GM19351 (cell line): Measurements from ENCODE around the gene IFITM2.
"Not testable (repeated sequence)": the region's sequence is repeated elsewhere in the genome, so short reads cannot be mapped to it uniquely, and the experiment has no call there.

Experiments
- ATAC-seq: cut with Tn5 transposase; IDR thresholded peaks from one replicate; pipeline ENCODE4 v1.9.1; 2021; ENCODE audit warnings: mild to moderate bottlenecking, moderate library complexity; ENCODE audit not compliant: unreplicated experiment

The IFITM2 gene

DNA sequence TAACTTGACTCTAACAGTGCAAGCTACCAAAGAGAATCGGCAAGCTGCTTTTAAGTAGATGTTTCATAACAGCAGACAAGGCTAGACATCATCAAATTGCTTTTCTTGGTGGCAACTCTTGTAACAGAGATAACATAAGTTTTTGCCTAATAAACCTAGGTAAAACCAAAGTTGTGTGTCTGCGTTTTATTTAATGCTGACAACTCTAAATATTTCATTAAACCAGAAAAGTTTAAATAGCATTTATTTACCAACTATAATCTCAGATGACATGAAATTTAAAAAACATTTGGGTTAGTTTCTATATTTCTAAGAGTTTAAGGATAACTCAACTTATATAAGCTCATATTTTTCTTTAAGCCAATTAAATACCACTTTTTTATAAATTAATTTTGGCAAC lies 32.3 kb downstream of the IFITM2 start:
- ATAC-seq: no peak

DNA sequence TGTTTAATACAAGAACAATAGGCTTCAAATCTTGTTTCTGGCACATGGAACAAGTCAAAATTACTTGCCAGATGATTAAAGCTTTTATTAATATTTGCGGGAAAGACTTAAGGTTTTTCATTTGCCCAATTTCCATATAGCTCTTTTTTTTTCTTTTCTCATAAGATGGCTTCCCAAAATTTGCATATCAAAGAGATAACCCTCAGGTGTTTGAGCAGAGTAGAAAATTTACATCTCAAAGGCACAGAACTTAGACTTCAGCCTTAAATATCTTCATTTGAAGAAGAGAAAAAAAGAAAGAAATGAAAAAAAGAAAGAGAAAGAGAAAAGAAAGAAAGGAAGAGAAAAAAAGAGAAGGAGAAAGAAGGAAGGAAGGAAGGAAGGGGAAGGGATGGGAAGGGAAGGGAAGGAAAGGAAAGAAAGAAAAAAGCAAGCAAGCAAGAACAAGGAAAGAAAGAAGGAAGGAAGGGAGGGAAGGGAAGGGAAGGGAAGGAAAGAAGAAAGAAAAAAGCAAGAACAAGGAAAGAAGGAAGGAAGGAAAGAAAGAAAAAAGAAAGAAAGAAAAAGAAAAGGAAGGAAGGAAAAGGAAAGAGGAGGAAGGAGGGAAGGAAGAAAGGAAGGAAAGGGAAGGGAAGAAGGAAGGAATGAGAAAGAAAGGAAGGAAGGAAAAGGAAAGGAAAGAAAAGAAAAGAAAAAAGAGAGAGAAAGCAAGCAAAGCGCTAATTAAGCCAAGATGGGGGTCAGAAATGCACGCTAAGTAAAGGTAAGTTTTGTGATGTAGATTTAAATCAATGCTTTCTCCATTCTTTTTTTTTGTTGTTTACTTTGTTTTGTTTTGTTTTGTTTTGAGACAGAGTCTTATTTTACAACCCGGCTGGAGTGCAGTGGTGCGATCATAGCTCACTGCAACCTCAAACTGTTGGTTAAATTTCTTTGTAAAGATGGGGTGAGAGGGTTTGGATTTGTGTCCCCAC lies 33.2 kb downstream of the IFITM2 start:
- ATAC-seq: no peak

- no peak for ATAC-seq
Measured at GRCh38 chr11:342328-342727, 34.7 kb downstream of the IFITM2 start.

- no peak for ATAC-seq
Measured at GRCh38 chr11:344836-345578, 37.4 kb downstream of the IFITM2 start.

- no peak for ATAC-seq
Measured at GRCh38 chr11:346529-346928, 38.9 kb downstream of the IFITM2 start.

GRCh38 chr11:349270-349954 lies 41.8 kb downstream of the IFITM2 start:
- ATAC-seq: not testable (repeated sequence)

GRCh38 chr11:350033-350722 lies 42.6 kb downstream of the IFITM2 start:
- not testable (repeated sequence) for ATAC-seq

GRCh38 chr11:350723-351255 lies 43.2 kb downstream of the IFITM2 start:
- ATAC-seq: no peak

GRCh38 chr11:351411-351810 lies 43.8 kb downstream of the IFITM2 start:
- no peak for ATAC-seq

- no peak for ATAC-seq
Measured at GRCh38 chr11:352456-353031, 44.9 kb downstream of the IFITM2 start.

DNA sequence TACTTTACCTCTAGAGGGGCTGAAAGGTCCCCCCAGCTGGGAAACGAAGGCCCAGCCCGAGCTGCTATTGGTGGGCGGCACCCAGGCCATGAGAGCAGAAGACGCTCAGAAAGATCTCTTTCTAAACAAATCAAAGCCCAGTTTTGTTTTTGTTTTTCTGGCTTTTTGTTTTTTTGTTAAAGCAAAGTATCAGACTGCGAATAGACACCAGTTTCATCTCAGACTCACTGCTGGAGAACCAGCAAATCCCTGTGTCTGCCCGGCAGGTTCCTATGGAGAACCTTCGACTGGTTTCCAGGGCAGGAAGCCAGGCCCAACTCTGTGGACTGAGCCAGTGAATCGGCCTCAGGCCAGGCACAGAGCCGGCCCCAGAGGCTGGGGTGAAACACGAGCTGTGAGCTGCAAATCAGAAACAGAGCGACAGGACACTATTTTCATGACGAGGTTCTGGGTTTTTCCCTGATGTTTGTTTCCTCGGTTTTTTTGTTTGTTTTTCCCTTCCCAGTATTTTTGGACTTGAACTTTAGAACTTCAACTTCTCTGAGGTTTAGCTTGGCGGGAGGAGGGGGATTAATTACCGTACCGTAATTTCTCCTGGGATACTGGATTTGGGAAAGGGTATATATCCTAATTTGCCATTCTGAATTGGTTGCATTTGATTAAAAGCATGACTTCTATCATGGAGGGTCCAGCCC lies 45.7 kb downstream of the IFITM2 start:
- ATAC-seq: no peak

DNA sequence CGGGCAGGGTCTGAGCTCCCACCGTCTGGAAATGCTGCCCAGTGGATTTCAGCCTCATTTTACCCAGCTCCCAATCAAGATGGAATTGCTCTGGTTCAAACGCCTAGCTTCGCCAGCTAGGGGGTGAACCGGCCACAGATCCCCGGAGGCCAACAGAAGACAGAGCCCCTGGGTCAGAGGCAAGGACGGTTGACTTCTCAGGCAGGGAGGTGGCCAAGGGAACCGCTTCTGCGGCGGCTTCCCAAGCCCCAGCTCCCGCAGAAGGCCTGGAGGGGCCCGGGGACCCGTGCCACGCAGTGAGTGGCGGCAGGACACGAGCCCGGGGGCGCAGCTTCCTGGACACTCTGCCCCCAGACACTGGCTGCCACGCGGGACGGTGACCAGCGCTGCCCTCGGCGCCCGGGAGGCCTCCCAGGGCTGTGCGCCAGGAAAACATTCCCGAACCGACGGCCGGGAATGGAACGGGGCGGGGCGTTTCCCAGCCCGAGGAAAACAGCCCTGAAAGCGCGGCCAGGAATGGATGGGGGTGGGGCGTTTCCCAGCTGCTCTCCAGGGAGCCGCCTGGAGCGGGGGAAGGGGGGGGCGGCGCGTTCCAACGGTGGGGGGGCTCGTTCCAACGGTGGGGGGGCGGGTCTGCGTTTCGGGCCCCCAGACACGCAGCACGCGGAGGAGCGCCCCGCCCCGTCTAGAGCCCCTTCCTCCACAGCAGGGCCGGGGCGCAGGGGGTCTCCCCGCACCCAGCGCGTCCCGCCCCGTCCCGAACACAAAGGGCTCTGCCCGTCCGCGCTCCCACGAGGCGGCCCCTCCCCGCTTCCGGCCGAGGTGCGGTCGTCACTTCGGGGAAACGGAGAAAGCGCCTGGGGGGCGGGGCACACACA lies 48.2 kb downstream of the IFITM2 start:
- no peak for ATAC-seq

GRCh38 chr11:356610-357009 lies 49.0 kb downstream of the IFITM2 start:
- ATAC-seq: no peak

DNA sequence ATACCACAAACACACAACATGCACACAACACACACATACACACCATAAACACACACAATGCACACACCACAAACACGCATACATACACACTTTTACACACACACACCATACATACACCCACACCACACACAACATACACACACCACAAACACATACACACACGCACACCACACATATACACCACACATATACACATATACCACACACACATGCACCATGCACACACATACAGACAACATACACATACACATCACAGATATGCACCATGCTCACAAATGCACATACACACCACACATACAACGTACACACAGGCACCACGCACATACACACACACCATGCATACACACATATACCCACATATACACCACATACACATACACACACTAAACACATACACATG lies 50.0 kb downstream of the IFITM2 start:
- ATAC-seq: no peak

DNA sequence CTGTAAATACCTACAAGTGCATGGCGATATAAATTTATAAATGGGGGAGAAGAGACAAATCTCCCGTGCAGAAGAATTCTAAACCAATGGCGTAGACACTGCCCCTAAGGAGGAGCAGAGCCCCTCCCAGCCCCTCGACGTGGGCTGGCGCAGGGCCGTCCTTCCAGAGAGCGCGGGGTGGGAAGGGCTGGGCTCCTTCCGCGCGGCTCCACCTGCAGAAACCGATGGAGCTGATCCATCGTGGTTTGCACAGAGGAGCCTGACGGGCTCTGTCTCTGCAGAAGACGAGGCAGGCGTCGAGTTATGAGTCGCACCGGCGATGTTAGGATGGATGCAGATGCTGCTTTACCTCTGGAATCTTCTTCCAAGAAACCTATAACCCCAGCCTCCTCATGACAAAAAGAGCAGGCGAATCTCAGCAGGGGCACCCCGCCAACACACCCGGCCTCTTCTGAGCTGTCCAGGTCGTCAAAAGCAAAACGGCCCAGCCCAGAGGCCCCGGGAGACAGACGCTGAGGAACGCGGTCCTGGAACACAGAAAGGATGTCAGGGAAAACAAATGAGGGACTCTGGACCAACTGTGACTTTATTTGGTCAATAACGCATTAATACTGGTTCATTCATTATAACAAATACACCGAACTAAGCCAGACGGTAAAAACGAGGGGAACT lies 50.6 kb downstream of the IFITM2 start:
- no peak for ATAC-seq
